ENCODE data around the gene RRAS.
"Not testable (repeated sequence)": the region's sequence is repeated elsewhere in the genome, so short reads cannot be mapped to it uniquely, and the experiment has no call there.

Gene RRAS

GRCh38 chr19:49642492-49643035 is 2.6 kb upstream of the RRAS start:
- TF ChIP-seq CTCF (IDR thresholded peaks at IDR 0.05; ENCODE audit: low read depth, low read length): no peak
- no peak for DNase-seq (ENCODE audit: extremely low read depth, low read depth)

- DNase-seq (ENCODE audit: extremely low read depth, low read depth): peak; percentile 99
- no peak for TF ChIP-seq CTCF (IDR thresholded peaks at IDR 0.05; ENCODE audit: low read depth, low read length)
Observed at GRCh38 chr19:49641688-49642491, 1.9 kb upstream of the RRAS start, which contains the start of gene SCAF1. Gene SCAF1, plus strand, starts transcription at chr19:49642209. Its CDS starts 2,818 bp downstream, at chr19:49645027.

- TF ChIP-seq CTCF (IDR thresholded peaks at IDR 0.05; ENCODE audit: low read depth, low read length): no peak
- DNase-seq (ENCODE audit: extremely low read depth, low read depth): no peak
Observed at GRCh38 chr19:49639401-49640112, 386 bp downstream of the RRAS start.

GRCh38 chr19:49637821-49638738 is 1.9 kb downstream of the RRAS start:
- TF ChIP-seq CTCF (IDR thresholded peaks at IDR 0.05; ENCODE audit: low read depth, low read length): no peak
- peak; percentile 51 for DNase-seq (ENCODE audit: extremely low read depth, low read depth)

- no peak for DNase-seq (ENCODE audit: extremely low read depth, low read depth)
- no peak for TF ChIP-seq CTCF (IDR thresholded peaks at IDR 0.05; ENCODE audit: low read depth, low read length)
Observed at GRCh38 chr19:49636233-49636932, 3.6 kb downstream of the RRAS start.

- no peak for DNase-seq (ENCODE audit: extremely low read depth, low read depth)
- peak; percentile 7 for TF ChIP-seq CTCF (IDR thresholded peaks at IDR 0.05; ENCODE audit: low read depth, low read length)
Observed at GRCh38 chr19:49635530-49636232, 4.3 kb downstream of the RRAS start.

- DNase-seq (ENCODE audit: extremely low read depth, low read depth): not testable (repeated sequence)
Observed at GRCh38 chr19:49633273-49633672, 6.7 kb downstream of the RRAS start.
